HEK293T (cell line): Measurements from ENCODE around the gene COL19A1.

ENCODE experiments used
- CTCF ChIA-PET: fragments of 350-600 bp; formaldehyde crosslinking; extraction: SDS; loops from one replicate; lab custom pipeline; 2021; ENCODE audit warnings: antibody characterized with exemption, inconsistent platforms; lab: Yijun Ruan, JAX
- POLR2A ChIA-PET: fragments of 350-600 bp; formaldehyde crosslinking; extraction: SDS; loops from one replicate; lab custom pipeline; 2020; ENCODE audit warnings: antibody characterized with exemption, inconsistent platforms; lab: Yijun Ruan, JAX
- DNase-seq: peaks from one replicate; pipeline ENCODE4 v3.0.0; 2012; ENCODE audit warnings: mixed read lengths; ENCODE audit errors: extremely low spot score
- ARNT ChIP-seq: fragments of 450-650 bp; IDR thresholded peaks from 2 replicates; pipeline ENCODE4 v1.6.1; 2017; ENCODE audit warnings: mild to moderate bottlenecking
- BHLHE40 ChIP-seq: fragments of 450-650 bp; IDR thresholded peaks from 2 replicates; pipeline ENCODE4 v1.6.1; 2016; ENCODE audit warnings: mild to moderate bottlenecking, moderate library complexity, borderline replicate concordance
- CTBP1 ChIP-seq: fragments of 450-650 bp; IDR thresholded peaks from 2 replicates; pipeline ENCODE4 v1.6.1; 2016; ENCODE audit warnings: borderline replicate concordance
- ELF4 ChIP-seq: fragments of 450-650 bp; IDR thresholded peaks from 2 replicates; pipeline ENCODE4 v1.6.1; 2017; ENCODE audit warnings: antibody characterized with exemption
- FOXA1 ChIP-seq: fragments of 450-650 bp; IDR thresholded peaks from 2 replicates; pipeline ENCODE4 v1.6.1; 2016; ENCODE audit warnings: mild to moderate bottlenecking
- FOXK2 ChIP-seq: fragments of 450-650 bp; IDR thresholded peaks from 2 replicates; pipeline ENCODE4 v1.6.1; 2016; ENCODE audit warnings: mild to moderate bottlenecking
- FOXM1 ChIP-seq: fragments of 450-650 bp; IDR thresholded peaks from 2 replicates; pipeline ENCODE4 v1.6.1; 2017; ENCODE audit warnings: mild to moderate bottlenecking, borderline replicate concordance
- HDGF ChIP-seq: fragments of 450-650 bp; IDR thresholded peaks from 2 replicates; pipeline ENCODE4 v1.6.1; 2017; ENCODE audit warnings: antibody characterized with exemption, borderline replicate concordance
- L3MBTL2 ChIP-seq: fragments of 450-650 bp; conservative IDR thresholded peaks from 2 replicates; pipeline ENCODE4 v1.6.1; 2016; ENCODE audit warnings: mild to moderate bottlenecking
- LEF1 ChIP-seq: fragments of 450-650 bp; IDR thresholded peaks from 2 replicates; pipeline ENCODE4 v1.6.1; 2017; ENCODE audit warnings: mild to moderate bottlenecking, borderline replicate concordance
- NFRKB ChIP-seq: fragments of 450-650 bp; IDR thresholded peaks from 2 replicates; pipeline ENCODE4 v1.6.1; 2016; ENCODE audit warnings: mild to moderate bottlenecking, moderate library complexity
- PKNOX1 ChIP-seq: fragments of 450-650 bp; IDR thresholded peaks from 2 replicates; pipeline ENCODE4 v1.6.1; 2016
- SP1 ChIP-seq: fragments of 450-650 bp; IDR thresholded peaks from 2 replicates; pipeline ENCODE4 v1.6.1; 2017
- SUZ12 ChIP-seq: fragments of 450-650 bp; IDR thresholded peaks from 2 replicates; pipeline ENCODE4 v1.6.1; 2016; ENCODE audit warnings: mild to moderate bottlenecking
- TARDBP ChIP-seq: fragments of 450-650 bp; IDR thresholded peaks from 2 replicates; pipeline ENCODE4 v1.6.1; 2016
- ZNF384 ChIP-seq: fragments of 450-650 bp; IDR thresholded peaks from 2 replicates; pipeline ENCODE4 v1.6.1; 2016

The COL19A1 gene

DNA sequence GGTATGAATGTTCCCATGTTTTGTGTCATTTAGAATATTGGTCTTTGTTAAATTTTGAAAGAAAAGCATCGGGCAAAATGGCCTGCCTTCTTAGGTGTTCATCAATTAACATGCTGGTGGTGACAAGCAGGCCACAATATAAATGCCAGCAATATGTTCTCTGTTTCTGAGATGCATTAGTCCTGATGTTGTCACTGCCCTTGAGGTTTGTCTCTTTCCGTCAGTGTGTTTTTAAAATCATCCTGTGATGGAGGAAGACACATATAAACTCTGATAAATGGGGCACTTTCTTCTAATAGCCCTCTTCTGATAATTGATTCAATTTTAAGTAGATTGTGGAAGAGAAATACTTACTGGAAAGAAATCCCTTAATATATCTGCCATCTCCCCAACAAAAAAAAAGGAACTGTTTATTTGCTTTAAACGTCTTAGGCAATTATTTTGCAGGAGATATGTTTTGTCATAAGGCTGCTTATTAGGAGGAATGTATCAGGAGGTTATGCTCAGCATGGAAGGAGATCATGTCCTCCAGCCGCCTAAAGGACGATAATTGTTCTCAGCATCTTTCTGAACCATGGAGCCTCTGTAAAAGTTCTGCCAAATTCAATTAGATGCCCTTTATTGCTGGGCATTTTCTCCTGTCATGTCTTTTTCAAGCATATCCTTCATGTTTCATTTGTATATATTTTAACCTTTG is 302.5 kb downstream of the COL19A1 start:
- CTCF ChIA-PET, result no interaction called here
- no peak for TF ChIP-seq TARDBP
- TF ChIP-seq ZNF384, result no peak
- TF ChIP-seq SUZ12, result no peak
- TF ChIP-seq LEF1, result no peak
- TF ChIP-seq FOXA1, result no peak
- TF ChIP-seq BHLHE40, result no peak
- no peak for TF ChIP-seq NFRKB
- no peak for TF ChIP-seq PKNOX1
- no peak for TF ChIP-seq ARNT
- no peak for TF ChIP-seq FOXK2
- TF ChIP-seq L3MBTL2, result no peak
- no peak for TF ChIP-seq HDGF
- no peak for TF ChIP-seq SP1
- no peak for TF ChIP-seq FOXM1
- TF ChIP-seq CTBP1, result no peak
- no peak for TF ChIP-seq ELF4
- no peak for DNase-seq
- POLR2A ChIA-PET, result no interaction called here

GRCh38 chr6:70171236-70171635 is 304.9 kb downstream of the COL19A1 start:
- ChIA-PET POLR2A (no interaction called here), CTCF (no interaction called here)
- TF ChIP-seq ARNT (no peak), FOXM1 (no peak), HDGF (no peak), ELF4 (no peak), LEF1 (no peak), FOXA1 (no peak), NFRKB (no peak), PKNOX1 (no peak), TARDBP (no peak)
- DNase-seq, result no peak

DNA sequence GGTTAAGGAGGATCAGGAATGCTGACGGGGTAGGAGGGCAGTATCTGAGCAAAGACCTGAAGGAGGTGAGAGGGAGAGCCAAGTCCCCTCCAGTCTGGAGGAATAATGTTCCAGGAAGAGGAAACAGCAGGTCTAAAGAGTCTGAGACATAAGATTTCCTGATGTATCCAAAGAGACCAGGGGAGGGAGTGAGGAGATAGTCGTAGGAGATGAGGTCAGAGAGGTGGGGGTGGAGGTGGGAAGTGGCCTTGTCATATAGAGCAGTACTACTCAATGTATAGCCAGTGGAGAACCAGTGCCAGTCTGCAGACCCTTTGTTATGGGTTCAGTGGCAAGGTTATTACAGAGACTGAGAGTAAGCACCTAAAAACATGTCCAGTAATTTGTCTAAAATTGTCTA is 305.9 kb downstream of the COL19A1 start:
- DNase-seq, result no peak
- POLR2A ChIA-PET, result no interaction called here
- CTCF ChIA-PET, result no interaction called here
- TF ChIP-seq FOXM1, result no peak
- TF ChIP-seq HDGF, result no peak
- TF ChIP-seq ZNF384, result no peak
- no peak for TF ChIP-seq ARNT

- no peak for DNase-seq
- ChIA-PET POLR2A (no interaction called here), CTCF (interaction anchor here (1.2 kb wide), 1 partner anchor 10 kb away, joined by 4 read pairs; no protein-coding TSS in a partner anchor)
- no peak for TF ChIP-seq BHLHE40
- TF ChIP-seq ELF4, result no peak
- no peak for TF ChIP-seq L3MBTL2
- no peak for TF ChIP-seq NFRKB
- no peak for TF ChIP-seq TARDBP
- TF ChIP-seq FOXA1, result no peak
- TF ChIP-seq HDGF, result no peak
- no peak for TF ChIP-seq ZNF384
- TF ChIP-seq PKNOX1, result no peak
- TF ChIP-seq CTBP1, result no peak
- no peak for TF ChIP-seq FOXM1
- TF ChIP-seq FOXK2, result no peak
- TF ChIP-seq SP1, result no peak
- TF ChIP-seq LEF1, result no peak
- TF ChIP-seq ARNT, result no peak
- no peak for TF ChIP-seq SUZ12
Observed at GRCh38 chr6:70175770-70176169, 309.4 kb downstream of the COL19A1 start.

- no peak for DNase-seq
- POLR2A ChIA-PET, result no interaction called here
- TF ChIP-seq NFRKB, result no peak
- peak; percentile 19; the same call in 1 of the 2 replicates for TF ChIP-seq PKNOX1
- no peak for TF ChIP-seq L3MBTL2
- CTCF ChIA-PET, result no interaction called here
Observed at GRCh38 chr6:70176842-70177550, 310.6 kb downstream of the COL19A1 start.
